Measurements from ENCODE around the gene SGSM1.
"Not testable (repeated sequence)": the region's sequence is repeated elsewhere in the genome, so short reads cannot be mapped to it uniquely, and the experiment has no call there.

SGSM1 gene

GRCh38 chr22:24845041-24845898, 39.3 kb downstream of the SGSM1 start:
- DNase-seq = no peak

GRCh38 chr22:24847490-24847889, 41.5 kb downstream of the SGSM1 start:
- DNase-seq = no peak

- DNase-seq = no peak
Observed at GRCh38 chr22:24848559-24849168, 42.7 kb downstream of the SGSM1 start.

GRCh38 chr22:24855794-24856193, 49.8 kb downstream of the SGSM1 start:
- DNase-seq = no peak

DNA sequence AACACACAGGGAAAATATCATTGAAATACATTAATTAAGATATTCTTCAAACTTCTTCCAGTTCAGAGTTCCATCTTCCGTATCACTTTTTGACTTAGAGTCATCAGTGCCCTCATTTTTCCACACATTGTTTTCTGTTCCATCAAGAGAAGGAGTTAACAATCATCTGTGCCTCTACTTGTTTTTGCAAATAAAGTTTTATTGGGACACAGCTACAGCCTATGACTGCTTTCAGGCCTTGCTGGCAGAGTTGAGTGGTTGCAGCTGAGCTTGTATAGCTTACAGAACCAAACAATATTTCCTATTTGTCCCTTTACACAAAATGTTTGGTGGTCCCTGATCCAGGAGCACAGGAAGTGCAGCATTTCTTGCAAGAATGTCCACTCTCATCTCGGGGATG, 51.6 kb downstream of the SGSM1 start:
- DNase-seq = no peak

- no peak for DNase-seq
Observed at GRCh38 chr22:24859587-24859986, 53.6 kb downstream of the SGSM1 start.

DNA sequence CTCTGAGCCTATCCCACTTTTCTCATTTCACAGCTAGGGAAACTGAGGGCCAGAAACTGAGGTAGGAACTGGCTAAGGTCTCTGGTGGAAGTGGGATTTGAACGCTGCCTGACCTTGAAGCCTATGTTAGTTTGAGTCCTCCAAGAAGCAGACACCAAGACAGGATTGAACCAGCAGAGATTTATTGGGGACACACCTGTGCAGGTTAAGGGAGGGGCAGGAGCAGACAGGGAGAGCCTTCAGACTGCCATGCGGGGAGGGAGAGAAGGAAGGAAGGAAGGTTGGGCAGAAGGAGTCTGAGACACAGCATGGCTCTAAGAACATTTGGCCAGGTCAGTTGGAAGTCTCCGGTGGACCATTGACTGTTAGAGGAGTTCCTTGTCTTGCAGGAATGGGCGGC, 59.5 kb downstream of the SGSM1 start:
- no peak for DNase-seq

DNA sequence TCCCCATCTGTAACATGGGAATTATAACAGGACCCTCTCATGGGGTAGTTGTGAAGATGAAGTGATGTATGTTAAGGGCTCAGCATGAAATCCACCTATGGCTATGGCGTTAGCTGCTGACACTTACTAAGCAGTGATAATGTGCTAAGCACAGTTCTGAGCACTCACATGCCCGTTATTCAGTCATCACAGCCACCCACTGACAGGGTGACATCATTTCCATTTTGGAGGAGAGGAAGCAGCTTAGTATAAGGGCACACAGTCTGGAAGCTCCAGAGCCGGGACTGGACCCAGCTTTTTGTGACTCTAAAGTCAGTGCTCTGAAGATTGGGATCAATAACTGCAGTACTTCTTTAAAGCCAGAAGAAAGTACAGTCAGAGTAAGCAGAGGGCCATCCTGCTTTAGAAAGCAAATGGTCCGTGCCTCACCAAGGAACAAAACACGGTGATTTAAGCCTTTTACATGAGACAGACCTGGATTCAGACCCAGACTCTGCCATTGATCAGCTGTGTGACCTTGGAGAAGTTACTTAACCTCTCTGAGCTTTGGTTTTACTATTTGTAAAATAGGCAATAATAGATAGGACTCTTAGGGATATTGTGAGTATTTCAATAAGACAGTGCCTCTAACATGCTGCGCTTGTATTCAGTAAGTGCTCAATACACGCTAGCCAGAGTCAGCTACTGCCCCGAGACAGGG, 61.5 kb downstream of the SGSM1 start:
- DNase-seq = no peak

DNA sequence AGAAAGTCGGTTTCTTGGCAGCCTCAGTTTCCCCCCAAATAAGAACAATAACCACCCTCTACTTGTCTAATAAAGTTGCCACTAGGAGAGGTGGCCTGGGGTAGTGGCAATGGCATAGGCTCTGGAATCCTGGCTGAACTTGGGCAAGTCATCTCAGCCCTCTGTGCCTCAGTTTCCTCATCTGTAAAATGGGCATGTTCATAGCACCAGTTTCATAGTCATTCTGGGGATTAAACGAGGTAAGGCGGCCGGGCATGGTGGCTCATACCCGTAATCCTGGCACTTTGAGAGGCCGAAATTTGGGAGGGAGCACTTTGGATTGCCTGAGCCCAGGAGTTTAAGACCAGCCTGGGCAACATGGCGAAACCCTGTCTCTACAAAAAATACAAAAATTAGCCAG, 63.0 kb downstream of the SGSM1 start:
- no peak for DNase-seq

DNA sequence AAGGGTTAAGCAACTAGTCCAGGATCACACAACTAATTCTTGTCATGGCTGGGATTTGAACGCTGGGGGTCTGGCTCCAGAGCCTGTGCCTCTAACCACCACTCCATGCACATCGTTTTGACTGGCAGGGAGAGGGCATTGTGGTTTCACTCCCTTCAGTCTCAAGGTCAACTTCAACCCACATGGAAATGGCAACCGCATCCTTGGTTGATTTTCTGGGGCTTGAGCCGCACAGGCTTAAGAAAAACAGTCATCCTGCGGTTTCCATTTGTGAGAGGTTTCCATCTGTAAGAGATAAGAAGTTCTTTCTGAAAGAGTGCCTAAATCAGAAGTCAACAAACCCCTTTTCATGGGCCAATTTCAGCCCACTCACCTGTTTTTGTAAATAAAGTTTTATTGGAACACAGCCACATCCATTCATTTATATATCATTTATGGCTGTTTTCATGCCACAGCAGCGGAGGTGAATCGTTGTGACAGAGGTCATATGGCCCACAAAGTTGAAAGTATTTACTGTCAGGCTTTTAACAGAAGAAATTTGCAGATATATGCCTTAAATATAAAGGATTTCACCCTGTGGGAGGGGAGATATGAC, 65.7 kb downstream of the SGSM1 start:
- DNase-seq = no peak

DNA sequence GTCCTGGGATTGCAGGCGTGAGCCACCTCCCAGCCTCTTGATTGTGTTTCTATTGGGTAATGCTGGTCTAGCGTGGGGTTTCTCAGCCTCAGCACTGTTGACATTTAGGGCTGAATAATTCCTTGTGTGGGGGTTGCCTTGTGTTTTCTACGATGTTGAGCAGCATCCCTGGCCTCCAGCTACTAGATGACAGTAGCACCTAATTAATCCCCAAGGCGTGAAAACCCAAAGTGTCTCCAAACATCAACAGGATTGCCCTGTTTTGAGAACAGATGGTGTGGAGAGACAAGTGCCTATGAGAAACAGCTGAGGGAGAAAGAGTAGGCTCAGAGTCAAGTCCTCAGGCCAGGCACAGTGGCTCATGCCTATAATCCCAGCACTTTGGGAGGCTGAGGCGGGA, 67.2 kb downstream of the SGSM1 start:
- no peak for DNase-seq

- DNase-seq = no peak
Observed at GRCh38 chr22:24875862-24876506, 70.0 kb downstream of the SGSM1 start.

DNA sequence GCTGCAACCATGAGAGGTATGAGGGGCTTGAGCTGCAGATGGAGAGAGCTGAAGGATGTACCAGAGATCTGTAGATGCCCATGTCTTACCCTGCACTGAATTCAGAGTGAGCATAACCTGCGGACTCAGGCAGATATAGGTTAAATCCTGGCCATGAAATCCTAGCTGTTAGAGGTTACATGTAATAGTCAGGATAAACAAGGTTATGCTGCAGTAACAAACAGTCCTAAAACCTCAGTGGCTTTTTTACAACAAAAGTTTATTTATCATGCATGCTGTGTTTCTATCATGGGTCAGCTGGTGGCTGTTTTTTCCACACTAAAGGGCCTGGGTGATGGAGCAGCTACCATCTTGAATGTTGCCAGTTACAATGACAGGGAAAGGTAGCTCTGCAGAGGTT, 70.7 kb downstream of the SGSM1 start:
- DNase-seq = no peak

DNA sequence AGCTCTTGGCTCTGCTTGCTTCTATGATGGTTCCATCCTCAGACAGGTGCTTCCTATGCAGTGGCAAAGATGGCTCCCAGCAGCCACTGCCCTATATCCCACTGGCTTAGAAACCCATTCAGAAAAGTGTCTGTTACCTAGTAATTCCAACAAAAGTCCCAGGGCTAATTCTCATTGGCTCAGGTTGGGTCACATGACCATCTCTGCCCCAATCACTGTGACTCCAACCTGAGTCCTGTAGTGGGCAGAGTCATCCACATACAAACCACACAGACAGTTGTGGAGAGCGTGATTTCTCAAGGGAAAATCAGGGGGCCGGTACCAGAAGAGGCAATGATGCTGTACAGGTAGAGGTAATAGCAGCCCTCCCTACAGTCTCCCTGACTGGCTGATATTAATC, 73.0 kb downstream of the SGSM1 start:
- DNase-seq = no peak

DNA sequence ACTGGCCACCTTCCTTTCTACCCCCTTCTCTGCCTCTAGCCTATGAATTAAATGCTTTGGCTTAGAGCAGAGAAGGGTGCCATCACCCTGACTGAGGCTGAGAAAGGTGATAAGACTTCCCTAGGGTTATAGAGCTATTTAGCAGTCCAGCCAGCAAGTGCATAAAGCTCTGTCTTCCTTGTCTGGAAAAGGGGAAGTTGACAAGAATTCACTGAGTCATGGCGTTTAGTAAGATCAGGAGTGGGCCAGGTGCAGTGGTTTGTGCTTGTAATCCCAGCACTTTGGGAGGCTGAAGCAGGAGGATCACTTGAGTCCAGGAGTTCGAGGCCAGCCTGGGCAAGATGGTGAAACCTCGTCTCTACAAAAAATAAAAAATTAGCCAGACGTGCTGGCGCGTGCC, 77.4 kb downstream of the SGSM1 start:
- no peak for DNase-seq

GRCh38 chr22:24887260-24887659, 81.2 kb downstream of the SGSM1 start:
- no peak for DNase-seq

- DNase-seq = no peak
Observed at GRCh38 chr22:24893341-24894070, 87.5 kb downstream of the SGSM1 start.

- DNase-seq = no peak
Observed at GRCh38 chr22:24894220-24894975, 88.4 kb downstream of the SGSM1 start.

DNA sequence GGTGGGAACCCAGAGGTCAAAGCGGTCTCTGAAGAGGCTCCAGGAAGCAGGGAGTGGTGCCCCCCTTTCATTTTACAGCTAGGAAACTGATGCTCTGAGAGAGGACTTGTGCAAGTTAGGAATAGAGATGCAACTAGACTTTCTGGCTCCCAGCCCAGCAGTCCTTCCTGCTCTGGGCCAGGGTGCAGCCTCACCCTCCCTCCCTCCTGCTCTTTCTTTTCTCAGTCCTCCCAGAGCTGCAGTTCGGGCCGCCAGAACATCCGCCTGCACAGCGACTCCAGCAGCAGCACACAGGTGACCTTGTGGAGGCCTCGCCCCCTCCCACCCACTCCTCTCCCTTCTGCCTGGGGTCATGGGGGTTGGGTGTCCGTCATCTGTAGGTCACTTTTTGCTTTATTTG, 89.0 kb downstream of the SGSM1 start:
- no peak for DNase-seq

- DNase-seq = no peak
Observed at GRCh38 chr22:24901448-24901847, 95.4 kb downstream of the SGSM1 start.

DNA sequence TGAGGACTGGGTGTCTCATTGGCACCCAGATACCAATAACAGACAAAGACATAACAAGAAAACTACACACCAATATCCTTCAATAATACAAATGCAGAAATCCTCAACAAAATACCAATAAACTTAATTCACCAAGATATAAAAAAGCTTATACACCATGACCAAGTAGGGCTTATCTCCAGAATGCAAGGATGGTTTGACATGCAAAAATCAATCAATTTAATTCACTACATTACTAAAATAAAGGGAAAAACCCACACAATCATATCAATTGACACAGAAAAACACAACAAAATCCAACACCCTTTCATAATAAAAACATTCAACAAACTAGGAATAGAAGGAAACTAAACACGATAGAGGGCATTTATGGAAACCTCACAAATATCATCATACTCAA, 99.9 kb downstream of the SGSM1 start:
- no peak for DNase-seq

DNA sequence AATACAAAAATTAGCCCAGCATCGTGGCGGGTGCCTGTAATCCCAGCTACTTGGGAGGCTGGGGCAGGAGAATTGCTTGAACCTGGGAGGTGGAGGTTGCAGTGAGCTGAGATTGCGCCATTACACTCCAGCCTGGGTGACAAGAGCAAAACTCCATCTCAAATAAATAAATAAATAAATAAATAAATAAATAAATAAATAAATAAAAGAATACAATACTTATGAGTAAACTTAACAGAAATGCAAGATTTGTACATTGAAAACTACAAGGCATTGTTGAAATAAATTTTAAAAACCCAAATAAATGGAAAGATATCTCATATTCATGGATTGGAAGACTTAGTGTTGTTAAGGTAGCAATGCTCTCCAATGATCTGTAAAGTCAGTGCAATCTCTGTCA, 101.1 kb downstream of the SGSM1 start:
- DNase-seq = not testable (repeated sequence)
